IMR-90 (cell line): ENCODE data around the gene MDH1B.

Experiments
- CEBPB ChIP-seq: IDR thresholded peaks from 2 replicates; pipeline ENCODE4 v1.6.1; 2012; ENCODE audit warnings: low read depth, low read length, improper control_type of control experiment
- CHD1 ChIP-seq: IDR thresholded peaks from 2 replicates; pipeline ENCODE4 v1.6.1; 2012; ENCODE audit warnings: low read depth, low read length, improper control_type of control experiment
- FOS ChIP-seq: fragments of 150-350 bp; IDR thresholded peaks from 2 replicates; pipeline ENCODE4 v1.6.1; 2016; ENCODE audit warnings: low read depth, low read length
- MAFK ChIP-seq: IDR thresholded peaks from 2 replicates; pipeline ENCODE4 v1.6.1; 2012; ENCODE audit warnings: low read depth, low read length, improper control_type of control experiment
- MXI1 ChIP-seq: IDR thresholded peaks from 2 replicates; pipeline ENCODE4 v1.6.1; 2012; ENCODE audit warnings: low read depth, mild to moderate bottlenecking, low read length, moderate library complexity, borderline replicate concordance
- NFE2L2 ChIP-seq: fragments of 150-350 bp; IDR thresholded peaks from 2 replicates; pipeline ENCODE4 v1.6.1; 2016; ENCODE audit warnings: low read depth, mild to moderate bottlenecking, low read length
- POLR2A ChIP-seq: IDR thresholded peaks from 2 replicates; pipeline ENCODE4 v1.6.1; 2012; ENCODE audit warnings: mild to moderate bottlenecking, low read depth, low read length
- RAD21 ChIP-seq: IDR thresholded peaks from 2 replicates; pipeline ENCODE4 v1.6.1; 2012; ENCODE audit warnings: low read length, improper control_type of control experiment
- RCOR1 ChIP-seq: IDR thresholded peaks from 2 replicates; pipeline ENCODE4 v1.6.1; 2012; ENCODE audit warnings: mild to moderate bottlenecking, low read length, improper control_type of control experiment; ENCODE audit not compliant: insufficient replicate concordance
- RFX5 ChIP-seq: IDR thresholded peaks from 2 replicates; pipeline ENCODE4 v1.8.0; 2012; ENCODE audit warnings: low read depth, mild to moderate bottlenecking, low read length, moderate library complexity
- SMC3 ChIP-seq: fragments of 150-350 bp; IDR thresholded peaks from 2 replicates; pipeline ENCODE4 v1.6.1; 2016; ENCODE audit warnings: low read depth, mild to moderate bottlenecking, antibody characterized with exemption, low read length, moderate library complexity
- TF ChIP-seq, protein P1 (sequence below): conservative IDR thresholded peaks from 2 replicates; pipeline ENCODE4 v1.5.1; 2012; ENCODE audit warnings: mild to moderate bottlenecking, low read depth, low read length, improper control_type of control experiment
- TF ChIP-seq, protein P2 (sequence below): fragments of 150-350 bp; IDR thresholded peaks from 2 replicates; pipeline ENCODE4 v1.6.1; 2017; ENCODE audit warnings: mild to moderate bottlenecking, antibody characterized with exemption, low read length, low read depth

DNA sequence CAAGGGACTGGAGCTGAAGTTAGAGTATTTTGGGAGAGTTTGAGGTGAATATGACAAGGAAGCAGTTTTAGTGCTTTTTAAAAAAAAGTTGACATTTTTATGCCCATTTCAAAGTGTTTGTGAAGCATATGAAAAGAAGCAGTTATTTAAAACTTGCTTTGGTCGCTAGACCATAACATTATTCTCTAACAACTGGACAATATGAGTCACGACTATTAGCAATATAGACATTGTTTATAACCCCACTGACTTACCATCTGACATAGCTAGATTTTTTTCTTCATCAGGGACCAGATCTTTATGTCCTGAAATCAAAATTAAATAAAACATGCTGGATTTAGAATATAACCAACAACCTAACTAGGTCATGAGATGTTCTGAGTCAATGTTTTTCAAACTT is 24.3 kb downstream of the MDH1B start:
- TF ChIP-seq POLR2A (no peak), SMC3 (no peak), CEBPB (no peak), NFE2L2 (no peak), RAD21 (no peak), MAFK (no peak), RCOR1 (no peak), CHD1 (no peak), FOS (no peak), MXI1 (no peak), RFX5 (no peak)
- TF ChIP-seq, protein P1, sequence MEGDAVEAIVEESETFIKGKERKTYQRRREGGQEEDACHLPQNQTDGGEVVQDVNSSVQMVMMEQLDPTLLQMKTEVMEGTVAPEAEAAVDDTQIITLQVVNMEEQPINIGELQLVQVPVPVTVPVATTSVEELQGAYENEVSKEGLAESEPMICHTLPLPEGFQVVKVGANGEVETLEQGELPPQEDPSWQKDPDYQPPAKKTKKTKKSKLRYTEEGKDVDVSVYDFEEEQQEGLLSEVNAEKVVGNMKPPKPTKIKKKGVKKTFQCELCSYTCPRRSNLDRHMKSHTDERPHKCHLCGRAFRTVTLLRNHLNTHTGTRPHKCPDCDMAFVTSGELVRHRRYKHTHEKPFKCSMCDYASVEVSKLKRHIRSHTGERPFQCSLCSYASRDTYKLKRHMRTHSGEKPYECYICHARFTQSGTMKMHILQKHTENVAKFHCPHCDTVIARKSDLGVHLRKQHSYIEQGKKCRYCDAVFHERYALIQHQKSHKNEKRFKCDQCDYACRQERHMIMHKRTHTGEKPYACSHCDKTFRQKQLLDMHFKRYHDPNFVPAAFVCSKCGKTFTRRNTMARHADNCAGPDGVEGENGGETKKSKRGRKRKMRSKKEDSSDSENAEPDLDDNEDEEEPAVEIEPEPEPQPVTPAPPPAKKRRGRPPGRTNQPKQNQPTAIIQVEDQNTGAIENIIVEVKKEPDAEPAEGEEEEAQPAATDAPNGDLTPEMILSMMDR, result no peak
- TF ChIP-seq, protein P2, sequence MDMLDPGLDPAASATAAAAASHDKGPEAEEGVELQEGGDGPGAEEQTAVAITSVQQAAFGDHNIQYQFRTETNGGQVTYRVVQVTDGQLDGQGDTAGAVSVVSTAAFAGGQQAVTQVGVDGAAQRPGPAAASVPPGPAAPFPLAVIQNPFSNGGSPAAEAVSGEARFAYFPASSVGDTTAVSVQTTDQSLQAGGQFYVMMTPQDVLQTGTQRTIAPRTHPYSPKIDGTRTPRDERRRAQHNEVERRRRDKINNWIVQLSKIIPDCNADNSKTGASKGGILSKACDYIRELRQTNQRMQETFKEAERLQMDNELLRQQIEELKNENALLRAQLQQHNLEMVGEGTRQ, result no peak
